HG03457 (cell line): Measurements from ENCODE around the gene CCDC92B.
"Not testable (repeated sequence)": the region's sequence is repeated elsewhere in the genome, so short reads cannot be mapped to it uniquely, and the experiment has no call there.

Experiments
- ATAC-seq: cut with Tn5 transposase; IDR thresholded peaks from one replicate; pipeline ENCODE4 v1.9.1; 2021; ENCODE audit warnings: moderate number of reproducible peaks; ENCODE audit not compliant: unreplicated experiment

The CCDC92B gene

DNA sequence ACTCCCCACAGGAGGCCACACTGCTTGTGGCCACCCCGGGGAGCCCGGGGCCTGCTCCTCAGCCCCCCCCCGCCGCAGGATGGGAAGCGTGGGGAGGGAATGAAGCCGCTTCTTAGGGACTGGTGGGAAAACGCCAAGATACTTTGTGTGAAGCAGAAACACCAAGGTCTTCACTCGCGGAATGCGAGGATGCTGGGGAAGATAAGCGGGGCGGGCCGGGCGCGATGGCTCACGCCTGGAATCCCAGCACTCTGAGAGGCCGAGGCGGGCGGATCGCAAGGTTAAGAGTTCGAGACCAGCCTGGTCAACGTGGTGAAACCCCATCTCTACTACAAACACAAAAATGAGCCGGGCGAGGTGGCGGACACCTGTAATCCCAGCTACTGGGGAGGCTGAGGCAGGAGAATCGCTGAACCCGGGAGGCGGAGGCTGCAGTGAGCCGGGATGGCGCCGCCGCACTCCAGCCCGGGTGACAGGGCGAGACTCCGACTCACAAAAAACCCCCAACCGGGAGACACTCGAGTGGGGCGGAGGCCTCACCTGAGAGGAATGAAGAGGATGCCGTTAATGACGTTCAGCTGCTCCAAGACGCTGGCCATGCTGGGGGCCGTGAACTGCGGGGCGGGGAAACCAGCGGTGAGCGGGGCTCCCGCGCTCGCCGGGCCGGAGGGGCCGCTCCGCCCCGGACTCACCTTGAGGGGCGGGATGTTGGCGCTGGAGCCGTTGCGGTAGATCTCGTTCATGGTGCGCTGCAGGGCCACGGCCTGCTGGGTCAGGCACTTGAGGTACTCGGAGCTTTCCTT lies 58.2 kb downstream of the CCDC92B start:
- no peak for ATAC-seq

DNA sequence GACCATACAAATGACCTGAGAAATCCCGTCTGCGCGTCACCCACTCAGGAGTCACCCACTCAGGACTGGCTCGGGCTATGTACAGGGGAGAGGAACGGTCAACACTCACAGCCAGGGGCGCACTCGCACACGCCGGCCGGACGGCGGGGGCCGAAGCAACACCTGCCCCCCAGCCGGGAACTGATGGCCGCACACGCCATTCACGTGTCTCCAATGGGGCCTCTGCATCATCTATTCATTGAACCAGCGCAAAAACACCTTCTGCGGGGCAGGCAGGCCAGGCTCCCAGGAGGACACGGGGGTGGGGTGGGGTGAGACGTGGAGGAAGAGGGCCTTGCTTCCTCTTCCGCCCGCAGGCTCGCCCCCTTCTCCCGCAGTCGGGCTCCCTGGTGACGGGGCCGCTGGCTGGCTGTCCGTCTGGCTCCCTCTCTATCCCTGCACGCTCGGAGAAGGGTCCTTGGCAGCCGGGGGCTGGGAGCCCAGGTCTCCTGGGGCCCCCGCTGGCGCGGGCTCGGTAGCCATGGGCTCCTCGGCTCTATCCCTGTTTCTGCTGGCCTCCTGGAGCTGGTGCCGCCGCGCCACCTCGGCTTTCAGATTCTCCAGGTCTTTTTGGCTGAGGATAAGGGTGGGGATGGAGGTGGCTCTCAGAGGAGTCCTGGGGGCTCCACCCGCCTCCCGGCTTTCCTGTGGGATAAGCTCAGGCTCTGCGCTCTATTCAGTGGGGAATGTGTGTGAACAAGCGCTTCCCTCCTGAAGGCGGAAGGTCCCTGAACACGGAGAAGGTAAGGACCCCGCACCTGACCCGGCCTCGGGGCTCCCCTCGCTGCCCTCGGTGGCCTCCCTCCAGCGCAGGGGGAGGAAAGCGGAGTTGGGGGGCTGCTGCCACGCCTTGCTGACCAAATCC lies 59.0 kb downstream of the CCDC92B start:
- no peak for ATAC-seq

GRCh38 chr17:2689411-2690164 lies 59.9 kb downstream of the CCDC92B start:
- no peak for ATAC-seq

GRCh38 chr17:2688351-2689342 lies 60.8 kb downstream of the CCDC92B start:
- no peak for ATAC-seq

DNA sequence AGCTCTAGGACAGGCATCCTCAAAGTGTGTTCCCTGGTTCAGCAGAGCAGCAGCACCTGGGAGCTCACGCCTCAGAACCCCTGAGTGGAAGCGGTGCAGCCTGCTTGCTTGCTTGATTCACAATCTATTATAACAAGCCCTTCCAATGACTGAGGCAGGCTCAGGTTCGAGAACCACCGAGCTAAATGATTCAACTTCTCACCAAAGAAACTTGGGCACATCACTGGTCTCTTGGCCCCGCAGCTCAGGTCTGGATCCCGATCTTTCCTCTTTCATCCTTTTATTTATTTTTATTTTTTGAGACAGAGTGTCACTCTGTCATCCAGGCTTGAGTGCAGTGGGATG lies 62.4 kb downstream of the CCDC92B start:
- ATAC-seq = no peak

DNA sequence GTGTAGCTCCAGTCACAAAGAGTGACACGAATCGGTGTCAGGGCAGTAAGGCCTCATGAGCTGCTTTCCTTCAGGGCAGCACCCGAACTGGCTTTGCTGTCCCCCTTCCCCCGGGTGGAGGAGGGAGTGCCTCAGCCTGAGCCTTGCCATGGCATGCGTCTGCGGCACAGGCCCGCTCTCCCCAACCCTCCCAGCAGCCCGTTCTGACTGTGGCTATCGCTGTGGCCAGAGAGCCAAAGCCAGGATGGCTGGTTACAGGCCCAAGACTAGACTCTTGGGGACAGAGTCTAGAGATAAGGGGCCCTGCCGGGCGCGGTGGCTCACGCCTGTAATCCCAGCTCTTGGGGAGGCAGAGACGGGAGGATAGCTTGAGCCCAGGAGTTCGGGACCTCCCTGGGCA lies 63.8 kb downstream of the CCDC92B start:
- ATAC-seq = no peak

GRCh38 chr17:2684549-2684948 lies 64.9 kb downstream of the CCDC92B start:
- ATAC-seq = no peak

- ATAC-seq = no peak
Measured at GRCh38 chr17:2683912-2684311, 65.5 kb downstream of the CCDC92B start.

GRCh38 chr17:2682176-2682938 lies 67.1 kb downstream of the CCDC92B start:
- no peak for ATAC-seq

- ATAC-seq = no peak
Measured at GRCh38 chr17:2681650-2682049, 67.8 kb downstream of the CCDC92B start.

GRCh38 chr17:2680961-2681360 lies 68.5 kb downstream of the CCDC92B start:
- ATAC-seq = no peak

DNA sequence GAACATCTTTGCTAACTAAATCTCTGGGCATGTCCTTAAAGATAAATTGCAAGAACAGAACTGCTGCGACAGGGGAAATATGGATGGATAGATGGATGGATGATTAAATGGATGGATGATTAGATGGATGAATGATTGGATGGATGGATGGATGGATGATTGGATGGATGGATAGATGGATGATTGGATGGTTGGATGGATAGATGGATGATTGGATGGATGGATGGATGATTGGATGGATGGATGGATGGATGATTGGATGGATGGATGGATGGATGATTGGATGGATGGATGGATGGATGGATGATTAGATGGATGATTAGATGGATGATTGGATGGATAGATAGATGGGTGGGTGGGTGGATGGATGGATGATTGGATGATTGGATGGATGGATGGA lies 70.2 kb downstream of the CCDC92B start:
- ATAC-seq = not testable (repeated sequence)
